Osteoblast (primary cell): ENCODE measurements around the gene TTPAL. TPM values are rescaled to one million over a fixed set of nuclear protein-coding genes. Genes with fewer than 3 reads are reported as not detected.
A peak's percentile ranks its signal among the peaks of the same experiment; 100 is the strongest.

ENCODE experiments used
- DNase-seq: peaks from one replicate; pipeline ENCODE4 v3.0.0; 2011; ENCODE audit warnings: low spot score, mixed read lengths; ENCODE audit not compliant: insufficient read length; ENCODE audit errors: missing footprints
- H2AFZ ChIP-seq: 2 replicates; pipeline ENCODE4 v1.6.0; 2011; ENCODE audit warnings: mild to moderate bottlenecking, low read length
- H3K27ac ChIP-seq: 2 replicates; pipeline ENCODE4 v1.5.1; 2011; ENCODE audit warnings: mild to moderate bottlenecking, low read depth, low read length, moderate library complexity
- H3K27me3 ChIP-seq: 2 replicates; pipeline ENCODE4 v1.6.0; 2012; ENCODE audit warnings: mild to moderate bottlenecking, control low read depth, inconsistent platforms, low read length, moderate library complexity; ENCODE audit not compliant: insufficient read depth
- H3K36me3 ChIP-seq: 2 replicates; pipeline ENCODE4 v1.5.1; 2011; ENCODE audit warnings: mild to moderate bottlenecking, low read length, control low read depth, moderate library complexity; ENCODE audit not compliant: insufficient read depth
- H3K4me1 ChIP-seq: 2 replicates; pipeline ENCODE4 v1.5.1; 2011; ENCODE audit warnings: mild to moderate bottlenecking, low read length, control low read depth, moderate library complexity; ENCODE audit not compliant: insufficient read depth
- H3K4me2 ChIP-seq: 2 replicates; pipeline ENCODE4 v1.6.0; 2011; ENCODE audit warnings: mild to moderate bottlenecking, low read length; ENCODE audit not compliant: insufficient read depth
- H3K4me3 ChIP-seq: fragments of 200-600 bp; sonication (generic); 3 replicates; pipeline ENCODE4 v1.5.1; 2012; ENCODE audit warnings: mild to moderate bottlenecking, low read length, inconsistent platforms; ENCODE audit not compliant: insufficient read depth
- H3K79me2 ChIP-seq: 2 replicates; pipeline ENCODE4 v1.6.0; 2012; ENCODE audit warnings: mild to moderate bottlenecking, low read length, control low read depth, inconsistent platforms; ENCODE audit not compliant: insufficient read depth
- H3K9me3 ChIP-seq: 2 replicates; pipeline ENCODE4 v1.5.1; 2011; ENCODE audit warnings: low read depth, low read length, control low read depth
- H4K20me1 ChIP-seq: 2 replicates; pipeline ENCODE4 v1.6.0; 2012; ENCODE audit warnings: mild to moderate bottlenecking, low read length, control low read depth; ENCODE audit not compliant: insufficient read depth
- CTCF ChIP-seq: IDR thresholded peaks from 2 replicates; pipeline ENCODE4 v1.5.1; 2011; ENCODE audit warnings: mild to moderate bottlenecking, low read depth, low read length, moderate library complexity; ENCODE audit errors: extremely low read depth
- total RNA-seq: library from RNA; depleted of rRNA; stranded (reverse); fragments of >200 nt; gene quantifications from 2 replicates; pipeline ENCODE4 v1.2.3, GENCODE V29; 2012

Gene TTPAL
- total RNA-seq, 1 donor = 12.7 TPM

- DNase-seq = peak; percentile 90
- Histone ChIP-seq H3K36me3 (peaks cover 58% of the 10 kb centered on the region), H3K79me2 (no peaks in the 10 kb centered on the region), H3K4me1 (peaks cover 52% of the 10 kb centered on the region), H3K4me2 (peak overlapping the region; percentile 7), H2AFZ (no peak overlapping the region), H3K9me3 (no peaks in the 10 kb centered on the region), H3K4me3 (no peak overlapping the region), H4K20me1 (no peaks in the 10 kb centered on the region), H3K27ac (peak overlapping the region; percentile 100), H3K27me3 (no peaks in the 10 kb centered on the region)
- TF ChIP-seq CTCF = no peak
These were observed 16.1 kb downstream of the TTPAL start for GRCh38 chr20:44491635-44492395.

GRCh38 chr20:44494266-44494665, 18.6 kb downstream of the TTPAL start:
- peak; percentile 83 for DNase-seq
- H3K9me3 ChIP-seq = no peaks in the 10 kb centered on the region
- H3K4me2 ChIP-seq = peak overlapping the region; percentile 39
- H3K4me1 ChIP-seq = peaks cover 65% of the 10 kb centered on the region
- no peak overlapping the region for H3K4me3 ChIP-seq
- TF ChIP-seq CTCF = peak; percentile 12
- H3K36me3 ChIP-seq = peaks cover 60% of the 10 kb centered on the region
- peaks cover 7% of the 10 kb centered on the region for H3K79me2 ChIP-seq
- H3K27ac ChIP-seq = peak overlapping the region; percentile 100
- no peaks in the 10 kb centered on the region for H4K20me1 ChIP-seq
- H2AFZ ChIP-seq = no peak overlapping the region
- H3K27me3 ChIP-seq = no peaks in the 10 kb centered on the region

GRCh38 chr20:44494681-44495080, 19.0 kb downstream of the TTPAL start:
- H3K27ac ChIP-seq = peak overlapping the region; percentile 100
- peaks cover 60% of the 10 kb centered on the region for H3K36me3 ChIP-seq
- H3K4me2 ChIP-seq = peak overlapping the region; percentile 39
- H3K27me3 ChIP-seq = no peaks in the 10 kb centered on the region
- H3K79me2 ChIP-seq = peaks cover 11% of the 10 kb centered on the region
- H4K20me1 ChIP-seq = no peaks in the 10 kb centered on the region
- TF ChIP-seq CTCF = no peak
- no peak for DNase-seq
- no peaks in the 10 kb centered on the region for H3K9me3 ChIP-seq
- H3K4me3 ChIP-seq = no peak overlapping the region
- peaks cover 65% of the 10 kb centered on the region for H3K4me1 ChIP-seq
- H2AFZ ChIP-seq = no peak overlapping the region

GRCh38 chr20:44495257-44495656, 19.6 kb downstream of the TTPAL start:
- no peaks in the 10 kb centered on the region for H3K27me3 ChIP-seq
- no peak for TF ChIP-seq CTCF
- H3K4me3 ChIP-seq = no peak overlapping the region
- peak overlapping the region; percentile 100 for H3K27ac ChIP-seq
- H3K79me2 ChIP-seq = peaks cover 14% of the 10 kb centered on the region
- H3K4me2 ChIP-seq = peak overlapping the region; percentile 39
- H2AFZ ChIP-seq = no peak overlapping the region
- H3K9me3 ChIP-seq = no peaks in the 10 kb centered on the region
- H3K4me1 ChIP-seq = peaks cover 65% of the 10 kb centered on the region
- no peaks in the 10 kb centered on the region for H4K20me1 ChIP-seq
- DNase-seq = no peak
- H3K36me3 ChIP-seq = peaks cover 60% of the 10 kb centered on the region
